ENCODE measurements around the gene HCST. TPM values are rescaled to one million over a fixed set of nuclear protein-coding genes. Genes with fewer than 3 reads are reported as not detected.

The HCST gene
- total and polyA plus RNA-seq, 2 of the 4 experiments (the other 2 are of a cell fraction), result 1.5 TPM; not detected in 1

- ATAC-seq (ENCODE audit: low read depth), result no peak
- Histone ChIP-seq H4K91ac (ENCODE audit: insufficient read depth, low read depth, low read length) (peak overlapping the region; percentile 61), H2AK9ac (replicated peaks; ENCODE audit: low read depth, low read length, poor library complexity) (peak overlapping the region; percentile 98), H3K27ac (ENCODE audit: insufficient read depth, low read length) (peak overlapping the region; percentile 78), H3K18ac (ENCODE audit: low read depth, low read length) (no peak overlapping the region; the same call in 1 of the 2 replicates), H2BK120ac (ENCODE audit: low read depth, low read length) (peak overlapping the region; percentile 36; the same call in 1 of the 2 replicates), H3K14ac (replicated peaks; ENCODE audit: low read depth, low read length) (no peak overlapping the region; the same call in 1 of the 2 replicates), H3K4me1 (ENCODE audit: control insufficient read depth, insufficient read depth, low read length) (peaks cover 23% of the 10 kb centered on the region), H2BK15ac (ENCODE audit: low read depth, low read length) (no peak overlapping the region; the same call in 2 of the 3 replicates), H4K20me1 (ENCODE audit: insufficient read depth, low read length) (no peaks in the 10 kb centered on the region), H2AFZ (replicated peaks; ENCODE audit: low read length, poor library complexity) (peak overlapping the region; percentile 98), H3K4me3 (ENCODE audit: insufficient read depth, low read depth, low read length) (peak overlapping the region; percentile 79), H3K9ac (ENCODE audit: low read depth, low read length) (peak overlapping the region; percentile 93), H3K23ac (ENCODE audit: low read depth, low read length) (peak overlapping the region; percentile 19), H2BK20ac (ENCODE audit: low read depth, low read length) (no peak overlapping the region), H3K56ac (ENCODE audit: extremely low read depth, insufficient read depth, low read length) (peak overlapping the region; percentile 64; the same call in 1 of the 2 replicates), H3K9me3 (ENCODE audit: control insufficient read depth, insufficient read depth, low read length) (no peaks in the 10 kb centered on the region), H4K5ac (ENCODE audit: low read depth, low read length) (peak overlapping the region; percentile 77), H2AK5ac (ENCODE audit: low read depth, low read length) (peak overlapping the region; percentile 15), H3K79me1 (ENCODE audit: low read depth in 1 of 2, low read length in 2 of 2) (peaks cover 13 to 40% of the 10 kb centered on the region in 2 experiments; a peak in 3 of 4 replicates), H3K9me1 (ENCODE audit: insufficient read depth, low read length) (peaks cover 17% of the 10 kb centered on the region), H4K8ac (ENCODE audit: low read depth in 2 of 2, low read length in 2 of 2) (peak overlapping the region; percentile 44 to 99; a peak in 2 of 4 replicates), H3K4me2 (ENCODE audit: low read depth, low read length) (peak overlapping the region; percentile 95), H3K27me3 (ENCODE audit: control insufficient read depth, insufficient read depth, low read length) (no peaks in the 10 kb centered on the region), H2BK5ac (ENCODE audit: low read depth, low read length, poor library complexity, severe bottlenecking) (peak overlapping the region; percentile 94), H3K36me3 (ENCODE audit: control insufficient read depth, insufficient read depth, low read length) (peaks cover 18% of the 10 kb centered on the region), H3K4ac (ENCODE audit: low read depth, low read length) (peak overlapping the region; percentile 79)
- POLR2A ChIA-PET (ENCODE audit: unreplicated experiment), result interaction anchor here (0.6 kb wide), 1 partner anchor 15 kb away, joined by 3 read pairs; no protein-coding TSS in a partner anchor
- dilution Hi-C loops (cut with HindIII; ENCODE audit: low sequenced_read_pairs, unreplicated experiment), result no loop called here
- TF ChIP-seq MAFK (IDR thresholded peaks at IDR 0.05; ENCODE audit: low read depth, low read length), result no peak
- no peak for TF ChIP-seq MAZ (IDR thresholded peaks at IDR 0.05; ENCODE audit: borderline replicate concordance, low read depth, low read length)
- TF ChIP-seq NFE2L2 (IDR thresholded peaks at IDR 0.05; ENCODE audit: low read depth, low read length), result no peak
- TF ChIP-seq RAD21 (IDR thresholded peaks at IDR 0.05; ENCODE audit: low read length), result no peak
- no peak for TF ChIP-seq ELK1 (IDR thresholded peaks at IDR 0.05; ENCODE audit: borderline replicate concordance, low read depth, low read length)
- TF ChIP-seq CEBPB (IDR thresholded peaks at IDR 0.05; ENCODE audit: low read depth, low read length), result no peak
- TF ChIP-seq, protein P1, sequence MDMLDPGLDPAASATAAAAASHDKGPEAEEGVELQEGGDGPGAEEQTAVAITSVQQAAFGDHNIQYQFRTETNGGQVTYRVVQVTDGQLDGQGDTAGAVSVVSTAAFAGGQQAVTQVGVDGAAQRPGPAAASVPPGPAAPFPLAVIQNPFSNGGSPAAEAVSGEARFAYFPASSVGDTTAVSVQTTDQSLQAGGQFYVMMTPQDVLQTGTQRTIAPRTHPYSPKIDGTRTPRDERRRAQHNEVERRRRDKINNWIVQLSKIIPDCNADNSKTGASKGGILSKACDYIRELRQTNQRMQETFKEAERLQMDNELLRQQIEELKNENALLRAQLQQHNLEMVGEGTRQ (IDR thresholded peaks at IDR 0.05; ENCODE audit: low read depth, low read length), result no peak
- no peak for TF ChIP-seq BHLHE40 (IDR thresholded peaks at IDR 0.05; ENCODE audit: low read depth, low read length)
- no peak for TF ChIP-seq CHD1 (IDR thresholded peaks at IDR 0.05; ENCODE audit: low read depth, low read length)
- no peak for TF ChIP-seq FOS (IDR thresholded peaks at IDR 0.05; ENCODE audit: low read depth, low read length)
- TF ChIP-seq POLR2A (IDR thresholded peaks at IDR 0.05; ENCODE audit: low read depth, low read length), result no peak
- TF ChIP-seq, protein P2, sequence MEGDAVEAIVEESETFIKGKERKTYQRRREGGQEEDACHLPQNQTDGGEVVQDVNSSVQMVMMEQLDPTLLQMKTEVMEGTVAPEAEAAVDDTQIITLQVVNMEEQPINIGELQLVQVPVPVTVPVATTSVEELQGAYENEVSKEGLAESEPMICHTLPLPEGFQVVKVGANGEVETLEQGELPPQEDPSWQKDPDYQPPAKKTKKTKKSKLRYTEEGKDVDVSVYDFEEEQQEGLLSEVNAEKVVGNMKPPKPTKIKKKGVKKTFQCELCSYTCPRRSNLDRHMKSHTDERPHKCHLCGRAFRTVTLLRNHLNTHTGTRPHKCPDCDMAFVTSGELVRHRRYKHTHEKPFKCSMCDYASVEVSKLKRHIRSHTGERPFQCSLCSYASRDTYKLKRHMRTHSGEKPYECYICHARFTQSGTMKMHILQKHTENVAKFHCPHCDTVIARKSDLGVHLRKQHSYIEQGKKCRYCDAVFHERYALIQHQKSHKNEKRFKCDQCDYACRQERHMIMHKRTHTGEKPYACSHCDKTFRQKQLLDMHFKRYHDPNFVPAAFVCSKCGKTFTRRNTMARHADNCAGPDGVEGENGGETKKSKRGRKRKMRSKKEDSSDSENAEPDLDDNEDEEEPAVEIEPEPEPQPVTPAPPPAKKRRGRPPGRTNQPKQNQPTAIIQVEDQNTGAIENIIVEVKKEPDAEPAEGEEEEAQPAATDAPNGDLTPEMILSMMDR (conservative IDR thresholded peaks at IDR 0.05; ENCODE audit: low read depth, low read length), result no peak
- no peak for TF ChIP-seq SMC3 (IDR thresholded peaks at IDR 0.05; ENCODE audit: low read depth, low read length)
- no peak for TF ChIP-seq RFX5 (IDR thresholded peaks at IDR 0.05; ENCODE audit: low read depth, low read length)
- TF ChIP-seq RCOR1 (IDR thresholded peaks at IDR 0.05; ENCODE audit: insufficient replicate concordance, low read length), result no peak
- TF ChIP-seq MXI1 (IDR thresholded peaks at IDR 0.05; ENCODE audit: borderline replicate concordance, low read depth, low read length), result no peak
- DNase-seq, result no peak
- in situ Hi-C loops (cut with MboI; ENCODE audit: low sequenced_read_pairs), result no loop called here
- WGBS, 2 experiments (ENCODE audit: extremely low coverage in 2 of 2, insufficient read length in 1 of 2), result 10% methylated on average over 4 of the region's 17 CpGs; no CpG with 5 or more reads in 1 of the 2 experiments
- BruUV-seq (replicated peaks), result no TSS peak
- intact Hi-C loops (cut with micrococcal nuclease), result no loop called here
- CTCF ChIA-PET, result no interaction called here
These were observed 3.9 kb upstream of the HCST start for GRCh38 chr19:35898499-35898809.

Data from IMR-90 (cell line).